ENCODE results near the gene PTCH2.

DNA sequence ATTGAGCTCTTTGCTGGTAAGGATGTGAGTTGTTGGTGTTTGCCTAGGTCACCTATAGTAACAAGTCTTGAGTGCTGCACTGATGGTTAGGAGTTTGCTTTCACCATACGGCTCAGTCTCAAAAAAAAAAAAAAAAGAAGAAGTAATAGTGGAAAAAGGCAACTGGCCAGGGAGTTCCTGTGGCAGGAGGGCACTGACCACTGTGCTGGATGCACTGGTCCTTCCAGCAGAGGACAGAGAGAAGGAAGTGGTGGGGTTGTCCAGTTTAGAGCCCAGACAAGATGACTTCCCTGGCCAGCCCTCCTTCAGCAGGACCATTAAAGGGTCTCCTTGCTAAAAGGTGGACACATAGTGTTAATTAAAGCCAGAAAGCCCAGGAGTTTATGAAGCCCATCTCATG lies 11.9 kb upstream of the PTCH2 start:
- TF ChIP-seq, protein P1, sequence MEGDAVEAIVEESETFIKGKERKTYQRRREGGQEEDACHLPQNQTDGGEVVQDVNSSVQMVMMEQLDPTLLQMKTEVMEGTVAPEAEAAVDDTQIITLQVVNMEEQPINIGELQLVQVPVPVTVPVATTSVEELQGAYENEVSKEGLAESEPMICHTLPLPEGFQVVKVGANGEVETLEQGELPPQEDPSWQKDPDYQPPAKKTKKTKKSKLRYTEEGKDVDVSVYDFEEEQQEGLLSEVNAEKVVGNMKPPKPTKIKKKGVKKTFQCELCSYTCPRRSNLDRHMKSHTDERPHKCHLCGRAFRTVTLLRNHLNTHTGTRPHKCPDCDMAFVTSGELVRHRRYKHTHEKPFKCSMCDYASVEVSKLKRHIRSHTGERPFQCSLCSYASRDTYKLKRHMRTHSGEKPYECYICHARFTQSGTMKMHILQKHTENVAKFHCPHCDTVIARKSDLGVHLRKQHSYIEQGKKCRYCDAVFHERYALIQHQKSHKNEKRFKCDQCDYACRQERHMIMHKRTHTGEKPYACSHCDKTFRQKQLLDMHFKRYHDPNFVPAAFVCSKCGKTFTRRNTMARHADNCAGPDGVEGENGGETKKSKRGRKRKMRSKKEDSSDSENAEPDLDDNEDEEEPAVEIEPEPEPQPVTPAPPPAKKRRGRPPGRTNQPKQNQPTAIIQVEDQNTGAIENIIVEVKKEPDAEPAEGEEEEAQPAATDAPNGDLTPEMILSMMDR (IDR thresholded peaks at IDR 0.05) = no peak
- TF ChIP-seq, protein P2, sequence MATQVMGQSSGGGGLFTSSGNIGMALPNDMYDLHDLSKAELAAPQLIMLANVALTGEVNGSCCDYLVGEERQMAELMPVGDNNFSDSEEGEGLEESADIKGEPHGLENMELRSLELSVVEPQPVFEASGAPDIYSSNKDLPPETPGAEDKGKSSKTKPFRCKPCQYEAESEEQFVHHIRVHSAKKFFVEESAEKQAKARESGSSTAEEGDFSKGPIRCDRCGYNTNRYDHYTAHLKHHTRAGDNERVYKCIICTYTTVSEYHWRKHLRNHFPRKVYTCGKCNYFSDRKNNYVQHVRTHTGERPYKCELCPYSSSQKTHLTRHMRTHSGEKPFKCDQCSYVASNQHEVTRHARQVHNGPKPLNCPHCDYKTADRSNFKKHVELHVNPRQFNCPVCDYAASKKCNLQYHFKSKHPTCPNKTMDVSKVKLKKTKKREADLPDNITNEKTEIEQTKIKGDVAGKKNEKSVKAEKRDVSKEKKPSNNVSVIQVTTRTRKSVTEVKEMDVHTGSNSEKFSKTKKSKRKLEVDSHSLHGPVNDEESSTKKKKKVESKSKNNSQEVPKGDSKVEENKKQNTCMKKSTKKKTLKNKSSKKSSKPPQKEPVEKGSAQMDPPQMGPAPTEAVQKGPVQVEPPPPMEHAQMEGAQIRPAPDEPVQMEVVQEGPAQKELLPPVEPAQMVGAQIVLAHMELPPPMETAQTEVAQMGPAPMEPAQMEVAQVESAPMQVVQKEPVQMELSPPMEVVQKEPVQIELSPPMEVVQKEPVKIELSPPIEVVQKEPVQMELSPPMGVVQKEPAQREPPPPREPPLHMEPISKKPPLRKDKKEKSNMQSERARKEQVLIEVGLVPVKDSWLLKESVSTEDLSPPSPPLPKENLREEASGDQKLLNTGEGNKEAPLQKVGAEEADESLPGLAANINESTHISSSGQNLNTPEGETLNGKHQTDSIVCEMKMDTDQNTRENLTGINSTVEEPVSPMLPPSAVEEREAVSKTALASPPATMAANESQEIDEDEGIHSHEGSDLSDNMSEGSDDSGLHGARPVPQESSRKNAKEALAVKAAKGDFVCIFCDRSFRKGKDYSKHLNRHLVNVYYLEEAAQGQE (IDR thresholded peaks at IDR 0.05; ENCODE audit: insufficient read depth in 1 of 2, low read depth in 2 of 2, low read length in 1 of 2) = no peak
- no peak for TF ChIP-seq SIN3A (IDR thresholded peaks at IDR 0.05; ENCODE audit: borderline replicate concordance, insufficient read depth, low read depth, low read length)

Measured in Panc1 (cell line).